H9 (cell line): Measurements from ENCODE around the gene USP13. TPM values are rescaled to one million over a fixed set of nuclear protein-coding genes. Genes with fewer than 3 reads are reported as not detected.

ENCODE experiments used
- DNase-seq: peaks from one replicate; pipeline ENCODE4 v3.0.0-alpha.2; 2017
- H2AFZ ChIP-seq: one replicate; pipeline ENCODE4 v1.6.1; 2013; ENCODE audit warnings: mild to moderate bottlenecking, low read length, control low read depth, moderate library complexity
- H2AK5ac ChIP-seq: 2 replicates; pipeline ENCODE4 v1.6.1; 2013; ENCODE audit warnings: low read length, control low read depth, mixed read lengths; ENCODE audit not compliant: insufficient read length
- H2BK120ac ChIP-seq: one replicate; pipeline ENCODE4 v1.6.1; 2013; ENCODE audit warnings: low read depth, mild to moderate bottlenecking, low read length, control low read depth, inconsistent platforms; ENCODE audit not compliant: poor library complexity, severe bottlenecking
- H2BK12ac ChIP-seq: 2 replicates; pipeline ENCODE4 v1.6.1; 2013; ENCODE audit warnings: low read length, control low read depth, mixed read lengths, low read depth; ENCODE audit not compliant: insufficient read length
- H2BK15ac ChIP-seq: 2 replicates; pipeline ENCODE4 v1.6.1; 2013; ENCODE audit warnings: low read depth, low read length, control low read depth
- H2BK20ac ChIP-seq: one replicate; pipeline ENCODE4 v1.6.1; 2013; ENCODE audit warnings: low read depth, mild to moderate bottlenecking, low read length, control low read depth, inconsistent platforms; ENCODE audit not compliant: poor library complexity, severe bottlenecking
- H2BK5ac ChIP-seq: 2 replicates; pipeline ENCODE4 v1.6.1; 2013; ENCODE audit warnings: low read length, control low read depth, mixed read lengths; ENCODE audit not compliant: insufficient read length
- H3K14ac ChIP-seq: 2 replicates; pipeline ENCODE4 v1.6.1; 2013; ENCODE audit warnings: low read length, control low read depth; ENCODE audit not compliant: insufficient read depth
- H3K18ac ChIP-seq: 2 replicates; pipeline ENCODE4 v1.6.1; 2013; ENCODE audit warnings: low read depth, mild to moderate bottlenecking, mixed read lengths, low read length, control low read depth; ENCODE audit not compliant: insufficient read length
- H3K23ac ChIP-seq: 2 replicates; pipeline ENCODE4 v1.6.1; 2013; ENCODE audit warnings: low read length, control low read depth, mixed read lengths, low read depth; ENCODE audit not compliant: insufficient read length
- H3K23me2 ChIP-seq: 2 replicates; pipeline ENCODE4 v1.6.1; 2013; ENCODE audit warnings: low read depth, mild to moderate bottlenecking, mixed read lengths, low read length, control low read depth; ENCODE audit not compliant: insufficient read length, poor library complexity, severe bottlenecking
- H3K27ac ChIP-seq: 2 replicates; pipeline ENCODE4 v1.5.1; 2013; ENCODE audit warnings: low read length, control low read depth, mixed read lengths, low read depth; ENCODE audit not compliant: insufficient read length
- H3K27me3 ChIP-seq: 2 replicates; pipeline ENCODE4 v1.6.1; 2013; ENCODE audit warnings: low read length, control low read depth, inconsistent platforms; ENCODE audit not compliant: insufficient read depth
- H3K4ac ChIP-seq: 2 replicates; pipeline ENCODE4 v1.6.1; 2013; ENCODE audit warnings: low read depth, mild to moderate bottlenecking, control low read depth, inconsistent platforms, low read length, moderate library complexity
- H3K4me1 ChIP-seq: 2 replicates; pipeline ENCODE4 v1.6.1; 2013; ENCODE audit warnings: low read length, control low read depth, inconsistent platforms; ENCODE audit not compliant: insufficient read depth
- H3K4me2 ChIP-seq: 2 replicates; pipeline ENCODE4 v1.6.1; 2013; ENCODE audit warnings: low read length, control low read depth, mixed read lengths; ENCODE audit not compliant: insufficient read length, insufficient read depth
- H3K56ac ChIP-seq: 2 replicates; pipeline ENCODE4 v1.6.1; 2013; ENCODE audit warnings: low read depth, mild to moderate bottlenecking, mixed read lengths, low read length, control low read depth; ENCODE audit not compliant: insufficient read length
- H3K79me1 ChIP-seq: 2 replicates; pipeline ENCODE4 v1.6.1; 2013; ENCODE audit warnings: low read depth, mild to moderate bottlenecking, moderate library complexity, low read length, control low read depth, inconsistent platforms; ENCODE audit not compliant: insufficient read depth, poor library complexity, severe bottlenecking
- H3K79me2 ChIP-seq: 2 replicates; pipeline ENCODE4 v1.6.1; 2013; ENCODE audit warnings: low read length, control low read depth, inconsistent platforms; ENCODE audit not compliant: insufficient read depth
- H3K9ac ChIP-seq: 2 replicates; pipeline ENCODE4 v1.6.1; 2013; ENCODE audit warnings: low read length, control low read depth, mixed read lengths; ENCODE audit not compliant: insufficient read length; ENCODE audit errors: extremely low read depth
- H3K9me3 ChIP-seq: one replicate; pipeline ENCODE4 v1.6.1; 2013; ENCODE audit warnings: low read depth, low read length, inconsistent platforms; ENCODE audit not compliant: control insufficient read depth
- H3T11ph ChIP-seq: one replicate; pipeline ENCODE4 v1.6.1; 2013; ENCODE audit warnings: mild to moderate bottlenecking, low read length, control low read depth, inconsistent platforms
- H4K20me1 ChIP-seq: one replicate; pipeline ENCODE4 v1.6.1; 2013; ENCODE audit not compliant: control insufficient read depth, insufficient read length, insufficient read depth
- H4K5ac ChIP-seq: 2 replicates; pipeline ENCODE4 v1.6.1; 2013; ENCODE audit warnings: low read depth, mild to moderate bottlenecking, mixed read lengths, low read length, control low read depth; ENCODE audit not compliant: insufficient read length
- H4K8ac ChIP-seq: replicated peaks from 2 replicates; pipeline ENCODE4 v1.6.1; 2013; ENCODE audit warnings: low read length, control low read depth, mixed read lengths, low read depth; ENCODE audit not compliant: insufficient read length
- H4K91ac ChIP-seq: 2 replicates; pipeline ENCODE4 v1.6.1; 2013; ENCODE audit warnings: low read depth, mild to moderate bottlenecking, moderate library complexity, mixed read lengths, low read length, control low read depth; ENCODE audit not compliant: insufficient read length
- H3K27ac Mint-ChIP-seq, 3 experiments: 2 replicates in 2 of 3; 3 replicates in 1 of 3; pipeline ENCODE4 v1.8.0; 2020 to 2021; ENCODE audit warnings: mixed read lengths in 3 of 3, mild to moderate bottlenecking in 1 of 3, moderate library complexity in 1 of 3
- H3K27me3 Mint-ChIP-seq: 2 replicates; pipeline ENCODE4 v1.8.0; 2021; ENCODE audit warnings: low read depth, mild to moderate bottlenecking, moderate library complexity, mixed read lengths
- H3K36me3 Mint-ChIP-seq, 3 experiments: 2 replicates in 2 of 3; 3 replicates in 1 of 3; pipeline ENCODE4 v1.8.0; 2020 to 2021; ENCODE audit warnings: low read depth in 3 of 3, mixed read lengths in 3 of 3; ENCODE audit not compliant: insufficient read depth in 1 of 3
- H3K4me1 Mint-ChIP-seq, 2 experiments: 2 replicates each; pipeline ENCODE4 v1.8.0; 2020; ENCODE audit warnings: mixed read lengths in 2 of 2
- H3K4me3 Mint-ChIP-seq, 2 experiments: 2 replicates in 1 of 2; 3 replicates in 1 of 2; pipeline ENCODE4 v1.8.0; 2020 to 2021; ENCODE audit warnings: mild to moderate bottlenecking in 2 of 2, mixed read lengths in 2 of 2, moderate library complexity in 1 of 2
- H3K9me3 Mint-ChIP-seq, 2 experiments: 2 replicates in 1 of 2; 3 replicates in 1 of 2; pipeline ENCODE4 v1.8.0; 2020; ENCODE audit warnings: mild to moderate bottlenecking in 2 of 2, mixed read lengths in 2 of 2, moderate library complexity in 1 of 2
- WGBS: extraction: QIAGEN DNeasy Blood & Tissue Kit; methylation state at CpG from one replicate; pipeline ENCODE4 v1.1.7; 2013; ENCODE audit warnings: missing lambda C conversion rate, low lambda C conversion rate, mixed read lengths; ENCODE audit not compliant: insufficient read length; ENCODE audit errors: extremely low coverage; 5-methylcytosine and 5-hydroxymethylcytosine counted together
- total RNA-seq: library from RNA; stranded (reverse); gene quantifications from 2 replicates; pipeline ENCODE4 v1.2.1, GENCODE V29; 2021
- TF ChIP-seq, protein P1 (sequence below): fragments of 200-600 bp; sonication (generic); conservative IDR thresholded peaks from 3 replicates; pipeline ENCODE4 v1.8.0; 2021; ENCODE audit warnings: antibody characterized with exemption, mild to moderate bottlenecking

Gene USP13
- total RNA-seq, 1 experiment from 2014 or later, result 26.7 TPM

DNA sequence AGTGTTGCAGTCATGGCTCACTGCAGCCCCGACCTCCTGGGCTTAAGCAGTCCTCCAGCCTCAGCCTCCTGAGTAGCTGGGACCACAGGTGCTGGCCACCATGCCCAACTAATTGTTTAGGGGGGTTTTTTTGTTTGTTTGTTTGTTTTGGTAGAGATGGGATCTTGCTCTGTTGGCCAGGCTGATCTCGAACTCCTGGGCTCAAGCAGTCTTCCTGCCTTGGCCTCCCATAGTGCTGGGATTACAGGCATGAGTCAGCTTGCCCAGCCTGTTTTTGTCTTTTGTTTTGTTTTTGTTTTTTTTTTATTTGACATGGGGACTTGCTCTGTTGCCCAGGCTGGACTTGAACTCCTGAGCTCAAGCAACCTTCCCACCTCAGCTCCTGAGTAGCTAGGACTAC is 30.8 kb upstream of the USP13 start:
- Histone ChIP-seq H3K14ac (no peak overlapping the region), H3K56ac (no peak overlapping the region), H3K9ac (no peak overlapping the region), H2BK15ac (no peak overlapping the region), H3K18ac (no peak overlapping the region), H2AFZ (no peak overlapping the region), H2AK5ac (no peak overlapping the region), H3K4me2 (no peak overlapping the region), H3K27me3 (no peaks in the 10 kb centered on the region), H3K4me1 (no peaks in the 10 kb centered on the region), H4K5ac (no peak overlapping the region), H3K23me2 (no peaks in the 10 kb centered on the region), H3K79me1 (peaks cover 3% of the 10 kb centered on the region), H4K20me1 (no peaks in the 10 kb centered on the region), H2BK5ac (no peak overlapping the region), H2BK120ac (no peak overlapping the region), H2BK12ac (no peak overlapping the region), H4K91ac (no peak overlapping the region), H2BK20ac (no peak overlapping the region), H3T11ph (no peak overlapping the region), H3K23ac (no peak overlapping the region), H3K79me2 (no peaks in the 10 kb centered on the region), H3K9me3 (no peaks in the 10 kb centered on the region), H3K4ac (no peak overlapping the region), H4K8ac (no peak overlapping the region), H3K27ac (no peak overlapping the region)
- no CpG with 5 or more reads among the region's 2 CpGs for WGBS
- TF ChIP-seq, protein P1, sequence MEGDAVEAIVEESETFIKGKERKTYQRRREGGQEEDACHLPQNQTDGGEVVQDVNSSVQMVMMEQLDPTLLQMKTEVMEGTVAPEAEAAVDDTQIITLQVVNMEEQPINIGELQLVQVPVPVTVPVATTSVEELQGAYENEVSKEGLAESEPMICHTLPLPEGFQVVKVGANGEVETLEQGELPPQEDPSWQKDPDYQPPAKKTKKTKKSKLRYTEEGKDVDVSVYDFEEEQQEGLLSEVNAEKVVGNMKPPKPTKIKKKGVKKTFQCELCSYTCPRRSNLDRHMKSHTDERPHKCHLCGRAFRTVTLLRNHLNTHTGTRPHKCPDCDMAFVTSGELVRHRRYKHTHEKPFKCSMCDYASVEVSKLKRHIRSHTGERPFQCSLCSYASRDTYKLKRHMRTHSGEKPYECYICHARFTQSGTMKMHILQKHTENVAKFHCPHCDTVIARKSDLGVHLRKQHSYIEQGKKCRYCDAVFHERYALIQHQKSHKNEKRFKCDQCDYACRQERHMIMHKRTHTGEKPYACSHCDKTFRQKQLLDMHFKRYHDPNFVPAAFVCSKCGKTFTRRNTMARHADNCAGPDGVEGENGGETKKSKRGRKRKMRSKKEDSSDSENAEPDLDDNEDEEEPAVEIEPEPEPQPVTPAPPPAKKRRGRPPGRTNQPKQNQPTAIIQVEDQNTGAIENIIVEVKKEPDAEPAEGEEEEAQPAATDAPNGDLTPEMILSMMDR, result no peak
- Mint-ChIP-seq H3K4me1 (no peaks in the 10 kb centered on the region), H3K27ac (no peak overlapping the region), H3K9me3 (no peaks in the 10 kb centered on the region; a peak in 1 of 5 replicates), H3K27me3 (no peaks in the 10 kb centered on the region), H3K4me3 (no peak overlapping the region), H3K36me3 (peaks cover 37 to 77% (median 65%) of the 10 kb centered on the region in 3 experiments)
- no peak for DNase-seq
